Measurements from ENCODE around the gene CUX1.

Gene CUX1

DNA sequence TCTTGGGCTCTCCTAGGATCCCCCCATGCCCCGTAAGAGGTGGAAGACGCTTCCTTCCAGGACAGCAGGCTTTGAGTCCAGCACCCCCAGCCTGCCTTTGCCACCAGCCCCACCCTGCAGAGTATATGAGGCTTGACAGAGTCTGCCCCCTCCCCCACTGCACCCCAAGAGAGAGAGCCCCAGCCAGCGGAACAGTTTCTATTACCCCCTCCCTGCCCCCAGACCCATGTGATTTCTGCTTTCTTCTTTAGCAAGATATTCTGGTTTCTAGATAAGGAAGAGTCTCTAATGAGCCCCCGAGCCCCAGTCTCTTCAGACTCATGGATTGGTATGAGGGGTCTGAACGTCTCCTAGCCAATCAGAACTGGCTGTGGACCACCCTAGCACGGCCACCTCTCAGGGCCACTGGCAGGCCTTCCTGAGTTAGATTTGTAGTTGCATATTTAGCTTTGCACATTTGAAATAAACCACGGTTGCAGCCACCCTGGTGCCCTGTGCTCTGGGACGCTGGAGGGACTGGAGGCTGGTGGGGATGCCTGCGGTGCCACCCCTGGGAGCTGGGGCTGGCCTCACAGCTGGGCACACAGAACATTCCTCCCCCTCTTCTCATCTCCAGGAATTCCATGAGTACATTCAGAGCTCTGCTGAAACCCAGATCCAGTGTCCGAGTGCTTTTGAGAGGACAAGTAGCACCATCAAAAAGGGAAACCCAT lies 466.2 kb downstream of the CUX1 start:
- DNase-seq = no peak

DNA sequence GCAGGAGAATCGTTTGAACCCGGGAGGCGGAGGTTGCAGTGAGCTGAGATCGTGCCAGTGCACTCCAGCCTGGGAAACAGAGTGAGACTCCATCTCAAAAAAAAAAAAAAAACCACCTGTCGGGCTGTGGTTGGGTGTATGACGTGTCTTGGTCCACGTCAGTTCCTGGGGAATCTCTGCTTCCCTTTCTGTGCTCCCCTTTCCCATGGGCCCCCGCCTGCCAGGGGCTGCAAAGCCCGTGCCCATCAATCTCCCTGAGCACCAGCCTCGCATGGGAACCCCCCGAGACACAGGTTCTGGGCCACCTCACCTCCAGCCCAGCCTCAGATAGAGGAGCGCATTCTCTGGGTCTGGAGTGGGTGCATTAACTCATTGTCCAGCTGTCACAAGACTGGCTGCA lies 467.0 kb downstream of the CUX1 start:
- no peak for DNase-seq

DNA sequence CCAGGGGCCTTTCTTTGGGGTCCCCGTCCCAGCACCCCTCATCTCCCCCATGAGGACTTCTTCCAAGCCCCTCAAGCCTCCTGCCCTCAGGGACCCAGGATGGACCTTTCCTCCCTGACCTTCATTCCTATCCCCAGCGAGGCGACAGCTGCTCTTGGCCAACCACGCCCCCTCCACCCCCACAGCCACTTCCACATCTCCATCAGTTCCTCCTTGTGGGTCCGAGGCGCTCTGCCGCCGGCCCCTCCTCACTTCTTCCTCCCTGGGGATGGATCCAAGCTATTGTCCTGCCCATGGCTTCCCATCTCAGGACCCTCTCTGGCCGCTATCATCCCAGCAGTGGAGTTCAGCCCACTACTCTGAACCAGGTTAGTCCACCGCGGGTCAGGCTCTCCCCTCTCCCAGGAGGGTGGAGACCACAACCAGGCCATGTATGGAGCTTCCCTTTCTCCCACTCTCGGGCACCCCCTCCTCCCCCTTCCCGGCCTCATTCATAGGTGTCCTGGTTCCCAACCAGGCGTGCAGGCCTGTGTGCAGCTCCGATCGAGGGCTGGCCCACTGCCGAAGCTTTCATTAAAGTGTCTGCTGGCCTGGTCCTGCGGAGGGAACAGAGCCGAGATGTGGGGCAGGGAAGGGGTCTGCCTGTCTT lies 467.6 kb downstream of the CUX1 start:
- no peak for DNase-seq

DNA sequence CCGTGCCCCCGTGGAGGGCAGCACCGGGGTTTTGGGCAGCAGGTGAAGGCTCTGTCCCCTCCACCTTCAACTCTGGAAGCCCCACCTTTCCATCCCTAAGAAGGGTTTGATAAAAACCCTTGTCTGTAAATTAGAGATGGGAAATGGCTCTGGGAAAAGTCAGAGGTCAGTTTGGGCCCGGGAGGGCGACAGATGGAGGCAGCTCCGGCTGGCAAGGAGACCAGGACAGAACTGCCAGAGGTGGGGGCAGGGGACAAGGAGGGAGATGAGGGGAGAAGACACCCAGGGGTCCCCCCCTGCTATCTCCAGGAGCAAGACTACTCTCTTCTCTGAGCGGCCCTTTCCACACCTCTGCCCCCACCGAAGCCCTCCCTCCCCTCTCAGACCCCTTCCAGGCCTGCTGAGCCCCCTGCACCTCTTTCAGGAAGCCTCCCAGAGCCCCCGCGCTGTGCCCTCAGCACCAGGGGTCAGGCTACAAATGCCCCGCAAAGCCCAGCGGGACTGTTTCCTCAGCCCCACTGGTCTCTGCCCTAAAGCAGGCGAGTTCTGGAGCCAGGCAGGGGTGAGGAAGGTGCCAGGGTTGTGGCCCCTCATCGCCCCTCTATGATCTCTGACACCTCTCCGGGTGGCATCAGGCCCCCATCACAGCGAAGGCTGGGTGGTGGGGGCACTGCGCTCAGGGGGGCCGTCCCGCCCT lies 468.3 kb downstream of the CUX1 start:
- DNase-seq = no peak

DNA sequence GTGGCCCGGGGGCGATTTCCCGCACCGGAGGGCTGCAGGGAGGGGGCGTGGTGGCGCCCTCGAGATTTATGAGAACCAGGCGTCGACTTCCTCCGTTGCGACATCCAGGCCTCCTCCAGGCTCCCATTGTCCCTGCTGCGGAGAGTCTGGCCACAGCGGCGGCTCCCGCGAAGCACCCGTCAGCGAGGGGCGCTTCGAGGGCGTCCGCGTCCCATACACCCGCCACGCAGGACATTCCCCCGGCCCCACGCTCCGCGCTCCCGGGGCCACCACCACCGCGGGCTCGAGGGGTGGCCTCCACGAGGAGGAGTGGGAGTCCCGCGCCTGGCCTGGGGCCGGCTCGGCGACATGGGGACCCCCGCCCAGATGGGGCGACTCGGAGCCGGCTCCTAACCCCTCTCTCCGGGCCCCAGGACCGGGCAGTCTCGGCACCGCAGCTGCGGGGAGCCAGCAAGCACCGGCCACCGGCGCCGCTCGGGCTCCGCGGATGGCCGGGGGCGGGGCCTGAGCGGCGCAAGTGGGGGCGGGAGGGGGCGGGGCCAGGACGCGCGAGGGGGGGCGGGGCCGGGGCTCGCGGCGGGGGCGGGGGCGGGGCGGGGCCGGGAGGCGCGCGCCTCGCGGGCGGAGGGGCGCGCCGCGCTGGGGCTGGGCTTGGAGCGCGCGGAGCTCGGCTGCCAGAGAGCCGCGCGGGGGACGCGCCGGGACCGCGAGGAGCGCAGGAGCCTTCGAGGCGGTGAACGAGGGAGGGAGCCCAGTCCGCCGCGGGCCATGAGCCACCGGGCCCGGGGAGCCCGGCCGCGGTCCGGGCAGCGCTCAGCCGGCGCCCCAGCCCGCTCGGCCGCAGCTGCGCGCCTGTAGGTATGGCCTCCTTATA lies 469.0 kb downstream of the CUX1 start, which contains the start of gene SH2B2:
Gene SH2B2 (plus strand): TSS at position 632 of the 874 bp plus-strand sequence. CDS start 13,683 bp downstream, outside the sequence.
- DNase-seq = peak; percentile 34

DNA sequence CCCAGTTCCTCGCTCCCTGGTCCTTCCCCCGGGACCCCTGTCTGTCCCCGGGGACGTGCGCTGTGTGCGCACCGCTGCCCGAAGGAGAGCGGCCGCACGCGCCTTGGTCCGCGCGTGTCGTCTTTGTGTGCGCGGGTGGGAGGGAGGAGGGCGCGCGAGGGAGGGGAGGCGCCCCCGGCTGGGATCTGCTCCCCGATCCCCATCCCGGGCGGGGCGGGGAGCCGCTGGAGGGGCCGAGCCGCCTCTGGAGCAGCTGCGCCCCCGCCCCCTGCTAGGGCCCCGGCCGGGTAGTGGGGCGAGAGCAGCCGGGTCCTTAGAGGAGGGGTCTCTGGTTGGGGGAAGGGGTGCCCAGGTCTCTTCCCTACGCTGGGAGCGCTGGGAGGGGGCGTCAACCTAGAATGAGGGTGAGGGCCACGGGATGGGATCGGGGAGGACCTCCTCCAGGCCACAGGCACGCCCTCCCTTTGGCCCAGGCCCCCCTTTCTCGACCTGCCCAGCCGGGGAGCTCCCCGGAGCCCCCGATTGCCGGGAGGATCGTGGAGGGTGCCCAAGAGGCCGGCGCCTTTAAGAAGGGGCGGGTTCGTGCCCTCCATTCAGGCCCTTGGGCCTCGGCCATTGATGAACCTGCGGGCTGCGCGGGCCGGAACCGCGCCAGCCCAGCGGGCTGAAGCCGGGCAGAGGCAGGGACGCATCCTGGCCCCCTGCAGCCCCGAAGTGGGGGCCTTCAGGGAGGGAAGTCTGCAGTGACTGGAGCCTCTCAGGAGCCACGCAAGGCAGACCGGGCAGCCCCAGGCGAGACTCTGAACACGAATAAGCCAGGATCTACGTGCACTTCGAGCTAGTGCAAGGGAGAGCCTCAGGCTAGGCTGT lies 469.9 kb downstream of the CUX1 start:
- DNase-seq = no peak

DNA sequence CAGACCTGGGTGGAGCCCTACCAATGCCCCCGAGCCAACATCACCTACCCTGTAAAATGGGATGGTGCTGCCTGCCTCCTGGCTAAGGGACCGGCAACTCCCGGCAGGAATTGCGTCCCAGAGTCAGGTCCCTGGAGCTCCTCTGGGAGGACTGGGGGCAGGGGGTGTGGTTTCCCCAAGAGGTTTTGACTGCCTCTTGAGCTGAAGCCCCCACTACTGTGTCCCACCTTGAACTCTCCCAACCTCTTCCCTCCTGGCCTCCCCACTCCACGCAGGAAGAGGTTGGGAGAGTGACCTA lies 470.5 kb downstream of the CUX1 start:
- no peak for DNase-seq

DNA sequence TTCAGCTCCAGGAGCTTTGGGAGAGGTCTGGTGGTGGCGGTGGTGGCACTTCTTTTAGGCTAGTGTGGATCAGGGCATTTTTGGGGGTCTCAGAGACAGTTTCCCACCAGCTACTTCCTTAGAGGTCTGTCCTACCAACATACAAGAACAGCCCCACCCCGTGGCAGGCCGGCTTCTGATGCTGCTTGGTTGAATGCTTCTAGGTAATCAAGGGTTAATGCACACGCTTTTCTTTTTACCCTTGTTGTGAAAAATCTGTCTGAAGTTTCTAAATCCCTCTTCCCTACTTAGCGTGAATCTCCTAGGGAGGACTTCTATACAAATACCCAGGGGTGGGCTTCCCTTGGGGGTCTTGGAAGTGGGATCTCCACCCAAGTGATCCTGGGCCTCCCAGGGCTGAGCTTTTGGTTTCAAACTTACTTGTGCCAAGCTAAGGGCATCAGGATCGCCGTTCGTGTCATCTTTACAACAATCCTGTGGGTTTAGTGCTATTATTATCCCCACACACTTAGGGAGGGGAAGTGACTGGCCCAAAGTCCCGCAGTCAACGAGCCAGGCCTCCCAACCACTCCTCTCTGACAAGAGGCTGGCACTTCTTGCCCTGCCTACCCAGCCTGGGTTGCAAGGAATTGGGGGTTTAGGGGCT lies 471.0 kb downstream of the CUX1 start:
- no peak for DNase-seq

DNA sequence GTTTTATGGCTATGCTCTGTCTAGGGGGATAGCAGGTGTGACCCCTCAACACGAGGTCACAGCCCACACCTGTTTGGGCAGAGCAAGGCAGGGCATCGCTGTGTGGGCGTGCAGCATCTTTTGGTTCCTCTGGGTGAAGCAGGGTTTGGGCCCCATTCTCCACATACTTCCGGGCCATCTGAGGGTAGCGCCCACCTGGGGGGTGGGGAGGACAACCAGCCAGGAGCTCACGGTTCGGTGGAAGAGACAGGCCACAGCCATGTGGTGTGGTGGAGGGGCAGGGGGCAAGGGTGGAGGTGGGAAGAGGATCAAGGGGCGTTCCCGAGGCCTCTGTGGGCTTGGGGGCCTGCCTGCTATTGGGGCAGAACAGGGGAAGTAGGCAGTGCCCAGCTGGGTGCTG lies 471.6 kb downstream of the CUX1 start:
- DNase-seq = no peak

DNA sequence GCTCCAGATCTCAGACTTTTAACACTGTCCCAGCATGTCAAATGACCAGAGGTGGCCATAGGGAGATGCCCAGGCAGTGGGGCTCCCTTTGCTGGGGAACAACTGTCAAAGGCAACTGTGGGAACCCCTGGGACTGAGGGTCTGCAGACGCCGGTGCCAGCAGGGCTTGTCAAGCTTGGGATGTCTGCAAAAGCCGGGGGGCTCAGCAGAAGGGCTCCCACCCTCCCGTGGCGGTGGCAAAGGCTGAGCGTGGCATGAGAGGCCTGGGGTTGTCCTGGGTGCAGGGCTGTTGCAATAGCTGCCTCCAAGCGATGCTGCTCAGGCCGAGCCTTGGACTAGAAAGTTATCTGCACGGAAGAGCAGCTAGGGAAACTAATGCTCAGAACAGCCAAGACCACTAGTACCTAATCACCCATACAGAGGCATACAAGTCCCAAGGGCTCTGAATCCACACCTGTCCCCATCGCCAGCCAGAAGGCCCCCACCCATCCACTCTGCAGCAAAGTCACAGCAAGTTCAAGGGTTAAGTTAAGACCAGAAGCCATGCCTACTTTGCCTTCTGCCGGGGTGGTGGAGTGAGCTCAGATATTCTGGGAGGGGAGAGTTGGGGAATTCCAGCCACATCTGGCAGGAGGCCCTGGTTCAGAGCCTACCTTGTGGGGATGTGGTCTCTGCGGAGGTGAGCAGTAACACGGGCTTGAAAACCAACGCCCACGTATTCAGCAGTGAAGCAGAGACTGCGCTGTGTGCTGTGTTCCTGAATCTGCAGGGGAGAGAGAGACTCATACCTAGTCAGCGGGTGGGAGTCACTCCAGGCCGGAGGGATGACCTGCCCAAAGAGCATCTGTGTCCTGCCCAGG lies 473.9 kb downstream of the CUX1 start:
- DNase-seq = no peak

DNA sequence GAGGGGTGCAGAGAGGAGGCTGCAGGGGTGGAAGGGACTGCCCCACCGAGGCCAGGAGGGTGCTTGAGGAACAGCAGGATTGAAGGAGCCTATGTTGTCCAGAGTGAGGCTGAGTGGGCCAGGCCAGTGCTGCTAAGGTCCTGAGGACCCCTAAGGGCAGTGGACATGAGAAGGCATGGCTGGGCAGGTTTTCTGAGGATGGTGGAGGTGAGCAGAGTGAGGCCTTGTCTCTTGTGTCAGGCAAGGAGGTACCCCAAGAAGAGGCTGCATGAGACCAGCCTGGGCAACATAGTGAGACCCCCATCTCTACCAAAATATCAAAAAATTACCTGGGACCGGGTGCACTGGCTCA lies 474.5 kb downstream of the CUX1 start:
- DNase-seq = no peak

DNA sequence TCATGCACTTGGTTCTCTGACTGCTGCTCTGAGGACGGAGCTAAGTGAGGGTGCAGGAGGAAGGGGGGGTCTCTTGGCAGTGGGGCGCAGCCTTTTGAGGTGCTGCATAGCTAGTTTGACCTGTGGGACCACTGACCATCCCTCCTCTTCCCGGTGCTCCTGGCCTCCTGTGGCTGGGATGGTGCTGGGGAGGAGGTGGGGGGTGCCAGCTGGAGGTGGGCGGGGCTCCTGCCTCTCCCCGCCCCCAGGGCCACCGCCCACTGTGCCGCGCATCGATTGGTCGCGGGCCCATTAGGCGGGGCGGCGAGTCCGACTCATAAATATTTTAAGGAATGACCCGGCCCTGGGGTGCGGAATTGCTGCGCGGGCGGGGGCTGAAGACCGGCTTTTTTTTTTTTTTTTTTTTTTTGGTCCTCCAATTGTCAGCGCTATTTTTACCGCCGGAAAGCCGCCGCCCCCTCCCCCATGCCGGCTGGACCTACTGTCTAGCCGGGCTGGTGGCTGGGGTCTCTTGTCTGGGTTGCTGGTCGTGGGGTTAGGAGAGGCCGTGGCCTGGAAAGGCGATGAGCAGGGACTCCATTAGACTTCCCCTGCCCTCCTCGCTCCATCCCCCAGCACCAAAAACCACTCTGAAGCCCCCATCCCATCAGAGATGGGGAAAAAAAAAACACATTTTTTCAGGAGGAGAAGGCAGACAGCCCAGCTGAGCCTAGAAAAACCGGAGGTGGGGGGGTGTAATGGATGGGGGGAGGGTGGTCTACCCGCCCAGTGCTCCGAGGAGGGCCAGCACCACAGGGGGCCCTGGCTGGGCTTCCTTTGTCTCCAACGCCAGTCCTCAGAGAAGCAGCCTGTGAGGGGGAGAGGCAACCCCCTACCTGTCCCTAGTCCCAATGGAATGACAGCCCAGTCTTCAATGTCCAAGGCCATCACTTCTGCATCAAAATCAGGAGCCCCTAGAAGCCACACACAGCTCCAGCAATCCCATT lies 475.7 kb downstream of the CUX1 start:
- no peak for DNase-seq

DNA sequence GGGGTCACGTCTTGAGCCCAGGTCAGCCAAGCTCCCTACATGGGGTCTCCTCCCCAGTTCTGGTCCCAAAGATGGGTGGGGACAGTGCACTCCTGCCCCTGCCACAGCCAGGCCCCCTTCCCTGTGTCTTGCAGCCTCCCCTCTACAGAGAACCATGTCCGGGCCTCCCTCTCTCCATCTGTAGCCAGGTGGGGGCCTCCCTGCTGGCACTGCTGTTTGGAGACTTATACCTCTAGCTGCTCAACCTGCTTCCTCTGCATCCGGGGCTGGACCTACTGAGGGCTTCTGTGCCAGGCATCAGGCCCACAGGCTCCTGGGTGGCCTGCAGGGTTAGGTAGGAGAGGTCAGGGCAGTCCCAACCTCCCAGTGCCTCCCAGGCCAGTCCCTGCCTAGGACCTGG lies 477.2 kb downstream of the CUX1 start:
- no peak for DNase-seq

DNA sequence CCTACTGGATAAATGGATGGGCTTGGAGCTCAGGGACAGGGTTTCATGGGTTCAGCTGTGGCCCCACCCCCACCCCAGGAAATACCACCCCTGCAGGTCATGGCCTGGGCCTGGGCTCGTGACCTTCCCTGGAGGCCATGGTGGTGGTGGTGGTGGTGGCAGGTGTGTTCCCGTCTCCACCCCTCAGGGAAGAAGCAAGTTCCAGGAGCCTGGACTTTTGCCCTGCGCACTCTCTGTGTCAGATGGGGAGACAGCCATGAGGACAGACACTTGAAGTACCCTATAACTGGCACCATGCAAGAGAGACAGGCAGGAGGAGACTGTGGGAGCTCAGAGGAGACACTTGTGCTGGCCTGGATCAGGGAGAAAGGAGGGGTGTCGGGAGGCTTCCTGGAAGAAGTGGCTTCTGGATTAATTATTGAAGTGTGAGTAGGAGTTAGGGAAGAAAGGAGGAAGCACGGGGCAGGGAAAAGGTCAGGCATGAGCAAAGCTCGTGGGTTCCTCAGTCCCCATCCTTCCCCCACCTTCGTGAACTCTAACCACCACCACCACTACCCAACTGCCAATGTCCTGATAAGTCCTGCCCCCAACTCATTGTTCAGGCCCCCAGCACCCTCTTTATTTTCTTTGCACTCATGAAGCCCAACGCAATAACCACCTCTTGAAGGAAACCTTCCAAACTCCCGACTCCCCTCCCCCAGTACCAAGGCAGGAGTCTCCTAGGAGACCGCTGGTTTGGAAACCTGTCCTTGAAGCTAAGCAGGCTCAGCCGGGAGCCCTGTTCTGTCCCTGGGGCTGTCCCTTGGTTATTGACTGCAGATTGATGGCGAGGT lies 478.1 kb downstream of the CUX1 start:
- DNase-seq = no peak

DNA sequence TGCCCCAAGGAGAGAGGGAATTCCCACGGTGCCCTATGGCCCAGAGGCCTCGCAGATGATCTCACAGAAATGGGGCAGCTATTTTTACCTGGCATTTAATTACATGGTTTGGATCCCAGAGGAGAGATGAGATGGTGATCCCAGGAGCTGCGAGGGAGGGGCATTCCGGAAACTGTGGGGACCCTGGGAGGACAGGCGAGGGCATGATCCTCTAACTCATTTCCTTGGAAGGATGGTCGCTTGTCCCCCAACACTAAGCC lies 478.7 kb downstream of the CUX1 start:
- DNase-seq = no peak

DNA sequence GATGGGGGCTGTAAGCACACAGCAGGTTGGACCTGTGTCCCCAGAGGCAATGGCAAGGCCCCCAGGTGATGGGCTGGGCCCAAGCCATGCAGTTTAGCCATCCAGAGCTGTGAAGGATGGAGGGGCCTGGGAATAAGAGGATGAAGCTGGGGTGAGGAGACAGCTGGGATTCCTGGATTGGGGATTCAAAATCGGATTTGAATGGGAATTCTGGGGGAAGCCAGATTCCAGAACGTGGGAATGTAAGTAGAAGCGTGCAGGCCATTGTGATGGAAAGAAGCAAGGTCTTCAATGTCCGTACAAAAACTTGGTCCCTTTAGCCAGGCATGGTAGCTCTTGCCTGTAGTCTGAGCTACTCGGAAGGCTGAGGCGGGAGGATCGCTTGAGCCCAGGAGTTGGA lies 479.1 kb downstream of the CUX1 start:
- no peak for DNase-seq

DNA sequence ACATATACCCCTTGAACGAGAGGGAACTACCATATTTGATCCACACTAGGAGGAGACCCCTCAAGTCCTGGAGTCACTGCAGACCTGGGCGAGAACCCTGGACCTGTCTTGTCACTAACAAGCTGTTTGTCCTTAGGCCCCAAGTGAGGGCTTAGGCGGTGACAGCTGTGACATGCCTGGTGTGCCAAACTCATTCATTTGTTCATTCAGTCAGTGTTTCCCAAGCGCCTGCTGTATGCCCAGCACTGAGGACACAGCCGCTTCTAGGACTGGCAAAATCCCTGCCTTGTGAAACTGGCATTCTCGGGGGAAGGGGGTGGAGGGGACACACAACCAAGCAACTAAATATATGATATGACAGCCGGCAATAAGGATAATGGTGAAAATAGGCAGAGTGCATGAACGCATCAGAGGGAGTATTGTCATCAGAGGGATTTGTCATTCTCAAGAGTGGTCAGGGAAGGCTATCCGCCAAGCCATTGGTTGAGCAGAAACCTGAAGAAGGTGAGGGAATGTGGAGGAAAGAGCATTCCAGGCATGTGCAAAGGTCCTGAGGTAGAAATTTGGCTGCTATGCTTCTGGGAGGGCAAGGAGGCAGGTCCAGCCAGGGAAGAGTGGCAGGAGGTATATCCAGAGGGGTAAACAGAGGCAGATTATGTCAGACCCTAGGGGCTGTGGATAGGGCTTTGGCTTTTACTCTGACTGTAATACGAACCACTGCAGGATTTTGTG lies 480.2 kb downstream of the CUX1 start:
- no peak for DNase-seq

DNA sequence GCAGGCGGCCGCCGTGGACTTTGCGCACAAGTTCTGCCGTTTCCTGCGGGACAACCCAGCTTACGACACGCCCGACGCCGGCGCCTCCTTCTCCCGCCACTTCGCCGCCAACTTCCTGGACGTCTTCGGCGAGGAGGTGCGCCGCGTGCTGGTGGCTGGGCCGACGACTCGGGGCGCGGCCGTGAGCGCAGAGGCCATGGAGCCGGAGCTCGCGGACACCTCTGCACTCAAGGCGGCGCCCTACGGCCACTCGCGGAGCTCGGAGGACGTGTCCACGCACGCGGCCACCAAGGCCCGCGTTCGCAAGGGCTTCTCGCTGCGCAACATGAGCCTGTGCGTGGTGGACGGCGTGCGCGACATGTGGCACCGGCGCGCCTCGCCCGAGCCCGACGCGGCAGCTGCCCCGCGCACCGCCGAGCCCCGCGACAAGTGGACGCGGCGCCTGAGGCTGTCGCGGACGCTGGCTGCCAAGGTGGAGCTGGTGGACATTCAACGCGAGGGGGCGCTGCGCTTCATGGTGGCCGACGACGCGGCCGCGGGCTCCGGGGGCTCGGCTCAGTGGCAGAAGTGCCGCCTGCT lies 483.3 kb downstream of the CUX1 start:
- DNase-seq = no peak

Data from activated CD4-positive, alpha-beta T cell treated with anti-CD3 and anti-CD28 coated beads, Interleukin-2, amount 50 U/mL, for 1 hour (primary cell).